Mucosa of gallbladder (tissue), 1 donor: ENCODE results near the gene DNAH8. TPM values are rescaled to one million over a fixed set of nuclear protein-coding genes. Genes with fewer than 3 reads are reported as not detected.

ENCODE experiments used
- DNase-seq: peaks from one replicate; pipeline ENCODE4 v3.0.0-alpha.2; 2020; ENCODE audit warnings: low spot score
- total RNA-seq: library from RNA; stranded (reverse); gene quantifications from one replicate; pipeline ENCODE4 v1.2.1, GENCODE V29; 2021
- donor health status: DM: no; HTN: no; CAD: no.

Gene DNAH8
- total RNA-seq, 1 donor from 2014 or later, result 0.03 TPM

DNA sequence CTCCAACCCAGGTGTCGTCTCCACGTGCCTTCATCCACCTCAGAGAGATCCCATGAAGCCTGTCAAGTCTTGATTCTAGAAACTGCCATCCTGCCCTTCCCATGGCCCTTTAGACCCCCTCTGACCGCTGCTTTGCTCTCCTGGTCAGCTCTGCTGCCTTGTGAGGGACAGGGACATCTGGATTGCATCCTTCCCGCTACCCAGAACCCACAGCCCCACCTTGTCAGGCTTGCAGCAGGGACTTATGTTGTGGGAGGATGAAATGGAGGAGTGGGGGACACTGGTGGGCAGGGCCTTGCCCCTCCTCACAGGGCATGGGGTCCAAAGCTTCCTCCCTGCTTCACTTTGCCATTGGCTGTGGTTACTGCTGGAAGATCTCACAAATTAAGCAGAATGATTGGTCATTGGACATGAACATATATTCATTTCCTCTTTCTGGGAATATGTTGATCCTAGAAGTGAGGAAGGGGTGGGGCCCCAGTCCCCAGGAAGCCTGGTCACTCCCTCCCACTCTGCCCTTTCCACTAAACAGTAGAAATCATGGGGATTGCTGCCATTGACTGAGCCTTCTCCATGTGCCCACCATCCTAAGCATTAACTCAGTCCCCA lies 338.0 kb downstream of the DNAH8 start:
- DNase-seq, result no peak

- DNase-seq, result no peak
Observed at GRCh38 chr6:39053854-39054576, 338.9 kb downstream of the DNAH8 start.

DNA sequence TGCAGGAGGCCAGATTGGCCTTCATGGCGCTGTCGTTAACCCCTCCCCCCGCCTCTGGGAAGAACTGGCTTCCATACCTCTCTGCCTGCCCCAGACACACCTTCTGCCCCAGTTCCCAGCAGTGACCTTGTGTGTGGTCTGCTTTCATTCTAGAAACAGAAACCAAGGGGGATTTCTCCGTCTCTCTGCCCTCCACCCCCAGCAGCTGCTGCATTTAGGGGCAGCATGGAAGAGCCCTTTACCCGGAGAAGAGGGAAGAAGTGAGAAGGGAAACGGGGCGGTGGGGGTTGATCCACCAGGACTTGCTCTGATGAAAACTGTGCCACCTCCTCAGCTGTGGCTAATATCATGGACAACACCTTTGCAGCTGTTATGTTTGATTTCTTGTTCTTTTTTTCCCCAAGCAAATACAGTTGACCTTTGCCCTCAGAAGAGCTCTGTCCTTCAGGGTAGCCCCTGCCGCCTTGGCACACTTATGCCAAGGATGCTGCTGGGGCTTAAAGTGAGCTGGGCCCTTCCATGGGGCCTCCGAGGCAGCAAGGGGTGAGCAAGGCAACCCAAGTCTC lies 339.5 kb downstream of the DNAH8 start:
- DNase-seq, result no peak

GRCh38 chr6:39055661-39056060 lies 340.6 kb downstream of the DNAH8 start:
- DNase-seq, result no peak

DNA sequence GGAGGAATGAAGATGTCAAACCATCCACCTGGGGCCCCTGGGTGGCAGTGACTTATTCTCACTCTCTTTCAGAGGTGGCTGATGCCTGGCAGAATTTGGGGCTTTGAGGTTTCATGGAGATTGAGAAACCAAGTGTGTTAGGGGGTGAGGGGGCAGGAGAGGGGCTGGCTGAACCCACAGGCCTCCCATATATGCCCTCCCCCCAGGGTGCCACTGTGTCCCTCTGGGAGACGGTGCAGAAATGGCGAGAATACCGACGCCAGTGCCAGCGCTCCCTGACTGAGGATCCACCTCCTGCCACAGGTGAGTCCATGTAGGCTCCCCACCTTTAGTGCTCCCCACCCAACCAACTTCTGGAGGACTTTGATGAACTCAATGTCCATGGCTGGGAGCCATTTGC lies 341.1 kb downstream of the DNAH8 start:
- no peak for DNase-seq

DNA sequence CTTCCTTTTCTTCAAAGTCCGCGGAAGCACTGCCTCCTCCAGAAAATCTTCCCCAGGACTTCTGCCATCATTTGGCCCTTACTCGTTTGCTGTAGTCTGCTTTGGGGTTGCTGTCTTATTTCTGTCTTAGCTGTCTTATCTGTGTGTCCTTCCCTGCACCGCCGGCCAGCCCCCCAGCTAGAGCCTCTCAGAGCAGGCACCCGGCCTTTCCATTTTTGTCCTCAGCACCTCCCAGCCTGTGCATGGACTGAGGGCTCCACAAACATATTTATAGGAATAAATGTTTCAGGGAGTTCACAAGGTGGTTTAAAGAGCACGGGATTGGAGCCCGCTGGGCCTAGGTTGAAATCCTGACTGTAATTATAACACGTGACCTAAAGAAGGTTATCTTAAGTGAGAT lies 341.6 kb downstream of the DNAH8 start:
- DNase-seq, result no peak

DNA sequence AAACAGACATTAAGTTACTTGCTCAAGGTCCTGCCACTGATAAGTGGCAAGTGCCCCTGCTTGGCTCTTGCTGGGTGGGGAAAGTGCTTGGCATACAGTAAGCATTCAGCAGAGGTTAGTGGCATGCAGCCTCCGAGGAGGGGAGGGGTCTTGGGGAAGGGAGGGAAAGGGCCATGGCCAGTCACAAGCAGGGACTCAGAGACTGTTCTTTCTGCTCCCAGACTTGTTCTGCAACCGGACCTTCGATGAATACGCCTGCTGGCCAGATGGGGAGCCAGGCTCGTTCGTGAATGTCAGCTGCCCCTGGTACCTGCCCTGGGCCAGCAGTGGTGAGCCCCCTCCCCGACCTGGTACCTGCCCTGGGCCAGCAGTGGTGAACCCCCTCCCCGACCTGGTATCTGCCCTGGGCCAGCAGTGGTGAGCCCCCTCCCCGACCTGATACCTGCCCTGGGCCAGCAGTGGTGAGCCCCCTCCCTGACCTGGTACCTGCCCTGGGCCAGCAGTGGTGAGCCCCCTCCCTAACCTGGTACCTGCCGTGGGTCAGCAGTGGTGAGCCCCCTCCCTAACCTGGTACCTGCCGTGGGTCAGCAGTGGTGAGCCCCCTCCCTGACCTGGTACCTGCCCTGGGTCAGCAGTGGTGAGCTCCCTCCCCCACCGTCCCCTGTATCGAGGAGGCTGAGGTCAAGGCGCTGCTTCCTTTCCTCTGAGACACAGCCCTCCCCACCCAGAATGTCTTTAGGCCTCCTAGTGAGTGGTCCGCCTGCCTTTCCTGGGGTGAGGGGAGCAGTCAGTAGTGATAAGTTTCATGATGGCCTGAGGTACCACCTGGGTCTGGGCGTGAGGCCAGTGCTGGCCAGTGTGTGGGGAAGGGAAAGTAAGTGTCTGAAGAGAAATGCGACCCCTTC lies 342.4 kb downstream of the DNAH8 start:
- DNase-seq, result no peak

DNA sequence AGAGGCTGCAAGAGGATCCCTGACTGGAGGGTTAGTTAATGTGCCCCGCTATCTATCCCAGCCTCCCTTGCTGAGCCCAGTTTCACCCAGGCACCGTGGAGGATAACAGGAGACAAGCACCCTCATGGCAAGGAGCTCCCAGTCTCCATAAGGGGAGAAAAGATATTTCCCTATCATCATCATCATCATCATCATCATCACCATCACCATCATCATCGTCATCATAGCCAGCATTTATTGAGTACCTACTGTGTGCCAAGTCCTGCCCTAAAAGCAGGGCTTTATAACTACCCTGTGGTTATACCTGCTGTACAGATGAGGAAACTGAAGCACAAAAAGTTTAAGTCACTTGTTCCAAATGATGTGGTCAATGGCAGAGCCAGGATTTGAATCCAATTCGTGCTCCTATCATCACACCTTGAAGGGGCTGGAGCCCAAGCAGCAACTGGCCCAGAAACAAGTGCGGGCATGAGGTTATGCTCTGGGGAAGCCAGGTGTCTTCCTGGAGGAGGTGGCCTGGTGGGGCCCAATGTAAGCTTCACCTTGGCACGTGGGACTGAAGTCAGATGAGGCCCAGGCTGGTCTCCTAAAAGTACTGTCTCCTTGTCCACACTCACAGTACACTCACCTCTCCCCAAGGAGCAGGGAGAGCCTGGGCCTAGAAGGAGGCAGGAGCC lies 343.5 kb downstream of the DNAH8 start:
- no peak for DNase-seq

DNA sequence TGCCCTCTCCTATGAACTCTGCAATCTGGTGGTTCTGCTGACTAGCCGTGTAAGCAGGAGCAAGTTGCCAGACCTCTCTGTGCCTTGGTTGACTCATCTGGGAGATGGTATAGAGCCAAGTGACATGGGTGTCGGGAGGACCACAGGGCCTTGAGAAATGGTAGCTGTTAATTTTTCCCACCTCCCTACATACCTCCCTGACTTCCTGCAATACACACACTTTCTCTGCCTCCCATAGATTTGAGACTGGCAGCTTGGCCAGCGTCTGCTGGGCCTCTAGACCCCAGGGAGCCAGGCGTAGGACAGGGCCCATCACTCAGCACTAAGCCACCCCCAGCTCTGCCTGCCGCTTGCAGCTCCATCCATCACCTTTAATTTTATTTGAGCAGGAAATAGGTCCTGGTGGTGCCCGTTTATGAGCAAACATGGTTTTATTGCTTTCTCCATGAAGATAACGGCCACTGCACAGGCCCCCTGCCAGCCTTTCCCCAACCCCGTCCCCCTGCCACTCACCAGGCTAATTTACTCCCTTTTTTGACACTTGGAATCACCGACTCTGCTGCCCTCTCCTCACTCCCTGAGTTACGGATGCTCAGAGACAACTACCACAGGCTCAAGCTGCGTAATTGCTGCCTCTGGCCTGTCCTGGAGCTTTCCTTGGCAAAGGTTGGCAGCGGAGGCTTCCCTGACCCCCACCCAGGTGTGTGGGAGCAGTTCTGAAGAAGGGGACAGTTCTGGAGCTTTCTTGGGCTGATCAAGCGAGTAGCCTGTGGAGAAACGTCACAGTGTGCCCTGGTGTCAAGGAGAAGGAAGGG lies 344.6 kb downstream of the DNAH8 start:
- DNase-seq, result no peak

DNA sequence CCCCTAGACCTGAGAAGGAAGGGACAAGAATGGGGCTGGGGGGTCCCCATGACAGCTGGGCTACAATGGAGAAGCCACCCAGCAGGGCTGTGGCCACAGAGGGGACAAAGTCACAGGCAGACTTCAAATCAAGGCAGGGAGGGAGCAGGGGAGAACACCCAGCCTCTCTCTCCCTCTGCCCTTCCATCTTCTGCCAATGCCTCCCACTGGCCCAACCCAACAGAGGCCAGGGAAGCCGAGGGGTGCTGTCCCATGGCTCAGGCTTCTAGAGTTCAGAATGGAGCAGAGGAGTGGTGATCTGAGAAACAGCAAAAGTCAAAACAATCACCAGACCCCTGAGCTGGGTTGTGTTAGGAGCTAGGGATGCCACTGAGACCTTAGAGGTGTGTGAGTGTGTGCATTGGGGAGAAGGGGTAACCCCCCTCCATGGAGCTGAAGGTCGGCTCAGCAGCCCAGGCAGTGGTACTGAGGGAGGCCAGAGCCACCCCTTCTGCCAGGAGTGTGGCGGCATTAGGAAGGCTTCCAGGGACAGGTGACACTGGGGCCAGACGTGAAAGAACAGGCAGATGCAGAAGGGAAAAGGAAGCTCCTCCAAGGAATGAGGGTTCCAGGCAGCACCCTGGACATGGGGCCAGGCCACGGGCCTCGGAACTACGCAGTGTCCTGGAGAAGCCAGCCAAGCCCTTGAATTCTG lies 345.5 kb downstream of the DNAH8 start:
- DNase-seq, result no peak

GRCh38 chr6:39061182-39061581 lies 346.1 kb downstream of the DNAH8 start:
- no peak for DNase-seq

GRCh38 chr6:39061588-39061987 lies 346.5 kb downstream of the DNAH8 start:
- no peak for DNase-seq

DNA sequence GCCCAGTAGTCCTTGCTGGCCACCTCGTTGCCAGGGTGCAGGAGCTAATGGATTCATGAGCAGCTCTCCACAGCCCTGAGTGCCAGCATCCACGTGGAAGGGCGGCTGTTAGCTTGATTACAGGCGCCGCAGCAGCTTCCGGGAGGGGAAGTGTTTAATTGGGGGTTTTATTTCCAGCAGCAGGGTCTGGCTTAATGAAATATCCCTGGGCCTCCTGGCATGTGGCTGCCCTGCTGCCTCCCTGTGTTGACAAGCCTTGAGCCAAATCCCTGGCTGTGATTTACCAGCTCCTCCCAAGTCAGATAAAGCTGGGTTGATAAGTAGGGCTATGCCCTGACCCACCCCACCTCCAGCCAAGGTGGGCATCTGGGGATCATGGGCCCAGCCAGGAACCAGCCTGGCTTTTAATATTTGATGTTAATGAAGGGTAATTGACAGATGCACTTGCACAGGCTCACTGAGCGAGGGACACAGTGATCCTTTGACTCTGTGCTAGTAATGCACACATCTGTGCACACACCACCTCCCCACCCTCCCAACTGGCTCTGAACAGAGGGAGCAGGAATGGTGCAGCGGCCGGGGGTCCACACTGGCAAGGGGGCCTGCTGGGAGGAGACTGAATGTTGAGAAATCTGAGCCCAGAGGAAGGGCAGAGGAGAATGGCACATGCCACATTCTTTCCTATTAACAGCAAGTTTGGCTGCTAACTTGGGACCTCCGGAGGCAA lies 347.1 kb downstream of the DNAH8 start:
- DNase-seq, result no peak

- no peak for DNase-seq
Observed at GRCh38 chr6:39063526-39063925, 348.4 kb downstream of the DNAH8 start.

- DNase-seq, result no peak
Observed at GRCh38 chr6:39065561-39065960, 350.4 kb downstream of the DNAH8 start.

GRCh38 chr6:39068391-39068790 lies 353.3 kb downstream of the DNAH8 start:
- DNase-seq, result no peak

DNA sequence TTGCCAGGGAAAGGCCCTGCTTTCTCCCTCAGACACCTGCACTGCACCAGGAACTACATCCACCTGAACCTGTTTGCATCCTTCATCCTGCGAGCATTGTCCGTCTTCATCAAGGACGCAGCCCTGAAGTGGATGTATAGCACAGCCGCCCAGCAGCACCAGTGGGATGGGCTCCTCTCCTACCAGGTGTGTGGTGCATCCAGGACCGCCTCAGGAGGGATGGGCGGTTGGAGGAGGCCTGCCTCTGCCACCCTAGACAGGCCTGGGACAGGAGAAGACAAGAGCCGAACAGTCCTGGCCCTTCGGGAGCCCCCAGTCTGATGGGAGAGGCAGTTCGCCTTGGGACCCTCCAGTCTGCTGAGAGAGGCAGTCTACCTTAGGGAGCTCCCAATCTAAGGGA lies 357.7 kb downstream of the DNAH8 start:
- no peak for DNase-seq

DNA sequence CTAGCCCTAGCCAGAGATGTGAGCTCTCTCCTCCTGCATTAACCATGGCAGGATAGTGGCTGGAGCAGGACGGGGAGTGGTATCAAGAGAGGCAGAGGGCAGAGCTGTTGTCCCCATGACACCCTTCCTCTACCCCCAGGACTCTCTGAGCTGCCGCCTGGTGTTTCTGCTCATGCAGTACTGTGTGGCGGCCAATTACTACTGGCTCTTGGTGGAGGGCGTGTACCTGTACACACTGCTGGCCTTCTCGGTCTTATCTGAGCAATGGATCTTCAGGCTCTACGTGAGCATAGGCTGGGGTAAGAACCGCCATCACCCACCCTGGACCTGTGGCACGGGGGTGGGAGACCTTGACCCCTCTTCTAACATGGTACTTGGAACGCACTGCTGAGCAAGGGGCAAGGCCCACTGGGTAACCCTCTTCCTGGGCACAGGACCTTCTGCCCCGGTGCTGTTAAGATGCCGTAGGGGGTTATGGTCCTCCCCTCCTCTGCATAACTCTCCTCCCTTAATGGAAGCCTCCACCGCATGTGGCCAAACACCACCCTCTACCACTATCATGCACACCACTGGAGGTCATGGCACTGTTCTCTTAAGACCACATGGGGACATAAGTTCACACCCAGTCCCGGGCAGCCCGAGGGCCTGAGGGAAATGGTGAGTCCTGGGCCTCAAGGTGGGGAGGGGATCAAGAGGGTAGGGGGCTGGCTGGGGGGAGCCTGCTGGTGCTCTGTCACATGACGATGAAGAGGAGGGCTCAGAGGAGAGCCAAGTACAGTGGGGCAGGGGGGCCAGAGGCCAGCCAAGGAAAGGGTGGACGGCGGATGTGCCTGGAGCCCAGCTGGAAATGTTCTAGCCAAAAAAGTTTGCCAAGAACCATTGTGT lies 358.6 kb downstream of the DNAH8 start:
- no peak for DNase-seq

DNA sequence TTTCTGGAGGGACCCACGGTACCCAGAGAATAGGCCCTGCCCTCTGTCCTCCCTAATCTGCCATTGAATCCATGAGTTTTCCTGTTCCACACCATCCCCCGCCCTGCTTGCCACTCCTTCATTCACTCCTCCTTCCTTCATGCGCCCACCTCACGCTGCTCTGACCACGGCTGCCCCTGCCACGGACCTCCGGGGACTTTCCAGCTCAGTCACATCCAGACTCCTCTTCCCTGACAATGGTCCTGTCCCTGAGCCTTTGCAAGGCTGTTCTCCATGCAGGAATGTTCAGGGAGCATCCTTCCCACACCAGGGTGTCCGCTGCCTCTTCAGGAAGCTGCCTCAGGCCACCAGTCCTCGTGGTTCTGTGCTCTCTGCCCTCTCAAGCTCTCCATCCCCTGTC lies 359.4 kb downstream of the DNAH8 start:
- DNase-seq, result no peak
